NCI-H1092 treated with DMSO at 0.1 percent for 48 hours (cell line): ENCODE results near the gene UGT1A6.
"Not testable (repeated sequence)": the region's sequence is repeated elsewhere in the genome, so short reads cannot be mapped to it uniquely, and the experiment has no call there.

Experiments
- DNase-seq: peaks from one replicate; lab custom pipeline; 2025; lab: John Stamatoyannopoulos, UW

The UGT1A6 gene

GRCh38 chr2:233686928-233687327 is 5.8 kb upstream of the UGT1A6 start:
- no peak for DNase-seq

DNA sequence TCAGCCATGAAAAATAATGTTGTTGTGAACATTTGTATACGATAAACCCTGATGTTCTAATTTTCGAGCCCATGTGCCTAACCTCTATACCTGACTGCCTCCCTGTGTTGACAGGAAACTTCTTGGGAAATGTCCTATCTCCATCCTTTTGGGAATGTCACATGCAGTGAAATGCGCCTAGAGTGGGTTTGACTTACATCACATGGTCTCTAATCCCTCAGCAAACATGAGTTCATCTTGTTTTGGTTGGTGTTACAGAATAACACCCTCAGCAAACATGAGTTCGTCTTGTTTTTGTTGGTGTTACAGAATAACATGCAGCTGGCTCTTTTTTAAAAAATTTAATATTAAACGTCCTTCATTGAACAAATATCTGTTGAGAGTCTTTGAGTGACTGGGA is 4.3 kb upstream of the UGT1A6 start:
- no peak for DNase-seq

DNA sequence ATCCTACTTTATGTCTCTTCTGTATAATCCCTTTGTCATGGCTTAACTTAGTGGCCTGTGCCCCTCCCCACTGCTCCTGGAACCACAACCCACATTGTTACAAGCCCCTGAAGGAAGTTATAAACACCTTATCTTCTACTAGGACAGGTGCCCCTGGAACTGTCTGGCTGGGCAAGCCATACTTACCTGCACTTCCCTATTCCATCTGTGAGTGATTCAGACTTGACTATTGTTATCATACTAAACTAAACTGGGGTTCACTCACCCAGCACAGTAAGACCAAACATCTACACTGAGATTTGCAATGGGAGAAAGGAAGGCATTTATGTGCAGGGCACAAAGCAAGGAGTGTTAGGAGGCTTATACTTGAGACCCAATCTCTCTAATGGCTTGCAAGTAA is 3.7 kb upstream of the UGT1A6 start:
- DNase-seq: no peak

DNA sequence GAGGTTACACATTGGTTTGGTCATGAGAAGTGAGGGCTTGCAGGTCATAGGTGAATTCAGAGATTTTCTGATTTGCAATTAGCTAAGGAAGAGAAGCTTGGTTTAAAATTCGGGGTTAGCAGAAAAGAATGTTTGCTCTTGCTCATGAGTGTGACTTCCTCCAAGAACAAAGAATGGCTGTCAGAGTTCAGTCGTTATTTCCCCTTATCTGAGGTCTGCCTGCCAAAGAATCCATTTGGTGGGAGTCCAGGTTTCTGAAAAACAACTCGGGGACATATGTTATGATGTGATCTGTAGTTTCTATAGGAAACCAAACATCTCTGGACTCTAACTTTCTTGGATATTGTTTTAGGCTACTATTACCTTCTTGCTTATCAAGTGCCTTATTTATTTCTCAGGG is 3.2 kb upstream of the UGT1A6 start:
- no peak for DNase-seq

GRCh38 chr2:233690444-233690843 is 2.2 kb upstream of the UGT1A6 start:
- DNase-seq: no peak

DNA sequence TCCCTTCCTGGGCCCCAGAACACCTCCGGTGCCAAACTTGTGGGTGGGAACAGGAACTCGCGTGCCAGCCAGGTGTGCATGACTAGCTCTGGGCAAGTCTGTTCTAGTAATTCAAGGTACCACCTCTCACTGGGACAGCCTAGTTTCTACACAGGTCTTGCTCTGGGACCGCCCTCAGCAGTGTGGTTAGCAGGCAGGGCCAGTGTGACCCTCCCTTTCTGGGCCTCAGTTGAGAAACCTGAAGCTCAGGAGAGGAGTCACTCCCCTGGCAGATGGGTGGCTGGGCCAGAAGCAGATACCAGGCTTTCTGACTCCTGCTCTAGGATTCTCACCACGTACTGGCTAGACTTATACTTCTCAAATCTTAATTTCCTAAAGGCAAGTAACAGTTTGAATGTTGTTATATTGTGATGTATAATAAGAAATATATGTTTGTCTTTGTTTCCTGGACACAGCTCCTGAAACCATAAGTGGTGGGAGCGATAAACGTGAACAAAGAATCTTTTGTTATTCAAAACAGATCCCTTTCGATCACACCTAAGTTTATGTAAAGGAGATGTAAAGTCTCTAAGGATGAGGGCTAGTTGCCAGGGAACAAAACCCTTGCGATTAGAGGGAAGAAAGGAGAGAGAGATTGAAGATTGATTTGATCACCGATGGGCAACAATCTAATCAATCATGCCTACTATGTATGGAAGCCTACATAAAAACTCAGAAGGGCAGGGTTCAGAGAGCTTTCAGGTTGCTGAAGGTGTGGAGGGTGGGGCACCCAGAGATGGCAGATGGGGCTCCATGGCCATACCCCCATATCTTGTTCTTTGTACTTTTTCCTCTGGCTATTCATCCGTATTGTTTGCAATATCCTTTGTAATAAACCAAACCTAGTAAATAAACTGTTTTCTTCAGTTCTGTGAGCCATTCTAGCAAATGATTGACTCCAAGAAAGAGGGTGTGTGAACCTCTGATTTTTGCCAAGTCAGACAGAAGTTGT is 952 bp upstream of the UGT1A6 start:
- no peak for DNase-seq

GRCh38 chr2:233693963-233694362 is 1.3 kb downstream of the UGT1A6 start:
- no peak for DNase-seq

DNA sequence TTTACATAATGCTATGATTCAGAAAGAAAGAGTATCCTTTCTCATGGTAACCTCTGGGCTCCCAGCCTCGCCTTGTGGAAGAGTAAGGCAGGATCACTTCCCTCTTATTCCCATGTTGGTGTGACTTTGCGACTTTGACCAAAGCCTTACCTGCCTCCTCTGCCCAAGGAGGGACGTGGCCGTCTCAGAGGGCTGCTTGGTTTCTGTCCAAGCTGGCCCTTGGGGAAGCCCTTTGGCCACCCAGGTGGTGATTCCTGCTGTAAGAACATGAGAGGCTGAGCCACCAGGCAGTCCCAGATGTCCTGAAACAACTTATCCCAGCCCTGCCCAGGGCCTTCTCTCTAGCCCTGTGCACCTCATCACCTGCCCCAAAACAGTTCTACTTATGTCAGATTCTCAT is 6.0 kb downstream of the UGT1A6 start:
- no peak for DNase-seq

- no peak for DNase-seq
Observed at GRCh38 chr2:233699424-233700027, 6.8 kb downstream of the UGT1A6 start.

DNA sequence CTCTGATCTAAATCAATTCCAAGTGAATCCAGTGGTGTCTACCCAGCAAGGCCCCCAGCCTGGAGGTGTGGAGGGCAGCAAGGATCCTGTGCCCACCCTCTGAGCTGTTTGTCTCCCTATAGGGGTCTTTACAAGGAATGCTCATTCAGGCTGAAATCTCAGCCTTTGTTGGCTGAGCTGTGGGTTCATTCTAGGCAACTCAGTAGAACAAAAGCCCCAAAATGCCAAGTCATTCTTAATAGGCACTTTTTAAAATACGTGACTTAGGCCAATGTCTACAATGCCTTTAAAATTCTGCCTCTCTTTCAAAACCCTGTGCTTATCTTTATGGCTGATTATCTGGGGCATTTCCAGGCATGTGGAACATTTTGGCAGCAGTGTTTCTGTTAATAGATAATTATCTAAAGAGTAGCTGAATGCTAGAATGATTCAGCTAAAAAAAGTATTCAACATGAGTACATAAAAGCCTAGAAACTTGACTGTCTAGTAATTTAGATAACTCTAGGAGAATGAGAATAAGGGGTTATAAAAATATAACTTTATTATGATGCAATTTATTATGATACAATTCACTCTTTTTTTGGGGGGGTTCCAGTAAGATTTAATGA is 7.4 kb downstream of the UGT1A6 start:
- no peak for DNase-seq

DNA sequence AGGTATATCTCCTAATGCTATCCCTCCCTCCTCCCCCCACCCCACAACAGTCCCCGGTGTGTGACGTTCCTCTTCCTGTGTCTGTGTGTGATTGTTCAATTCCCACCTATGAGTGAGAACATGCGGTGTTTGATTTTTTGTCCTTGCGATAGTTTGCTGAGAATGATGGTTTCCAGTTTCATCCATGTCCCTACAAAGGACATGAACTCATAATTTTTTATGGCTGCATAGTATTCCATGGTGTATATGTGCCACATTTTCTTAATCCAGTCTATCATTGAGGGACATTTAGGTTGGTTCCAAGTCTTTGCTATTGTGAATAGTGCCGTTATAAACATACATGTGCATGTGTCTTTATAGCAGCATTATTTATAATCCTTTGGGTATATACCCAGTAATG is 8.2 kb downstream of the UGT1A6 start:
- not testable (repeated sequence) for DNase-seq

GRCh38 chr2:233702238-233702637 is 9.5 kb downstream of the UGT1A6 start:
- DNase-seq: no peak

DNA sequence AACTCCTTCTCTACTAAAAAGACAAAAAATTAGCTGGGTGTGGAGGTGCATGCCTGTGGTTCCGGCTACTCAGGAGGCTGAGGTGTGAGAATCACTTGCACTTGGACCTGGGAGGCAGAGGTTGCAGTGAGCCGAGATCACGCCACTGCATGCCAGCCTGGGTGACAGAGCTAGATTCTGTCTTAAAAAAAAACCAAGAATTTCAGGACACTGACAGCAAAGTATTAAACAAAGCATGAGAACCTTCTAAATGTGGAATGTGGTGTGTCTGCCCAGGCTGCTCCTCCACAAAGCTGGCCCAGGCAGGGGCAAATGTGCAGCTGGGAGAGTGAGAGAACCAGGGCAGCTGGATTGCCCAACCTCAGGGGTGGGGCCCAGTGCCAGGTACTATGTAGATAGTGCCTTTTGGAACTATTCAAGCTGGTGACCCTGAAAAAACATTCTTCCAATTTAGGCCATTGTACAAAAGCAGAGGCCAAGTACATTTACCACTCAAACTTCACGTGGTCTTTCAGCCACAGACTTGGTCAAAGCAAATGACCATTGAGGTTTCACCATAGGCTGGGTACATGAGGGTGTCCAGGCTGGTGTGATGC is 13.3 kb downstream of the UGT1A6 start:
- DNase-seq: no peak

DNA sequence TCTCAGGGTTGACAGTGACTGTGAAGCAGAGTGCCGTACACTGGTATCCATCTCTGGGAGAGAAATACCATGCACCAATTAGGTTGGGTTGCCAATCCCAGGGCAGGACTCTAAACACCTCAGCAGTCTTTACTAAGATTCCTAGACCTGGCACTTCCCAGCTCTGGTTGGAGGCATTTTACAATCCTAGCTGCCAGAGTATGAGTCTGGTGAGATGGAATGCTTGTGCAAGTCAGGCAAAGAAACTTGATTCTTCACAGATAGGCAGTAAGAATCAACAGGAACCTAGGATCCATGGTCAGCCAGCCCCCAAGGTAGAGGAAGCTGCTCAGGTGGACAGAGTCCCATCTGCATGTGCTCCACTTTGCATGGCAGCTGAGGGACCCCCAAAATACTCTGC is 14.0 kb downstream of the UGT1A6 start:
- DNase-seq: no peak

GRCh38 chr2:233707940-233708644 is 15.4 kb downstream of the UGT1A6 start:
- DNase-seq: no peak

DNA sequence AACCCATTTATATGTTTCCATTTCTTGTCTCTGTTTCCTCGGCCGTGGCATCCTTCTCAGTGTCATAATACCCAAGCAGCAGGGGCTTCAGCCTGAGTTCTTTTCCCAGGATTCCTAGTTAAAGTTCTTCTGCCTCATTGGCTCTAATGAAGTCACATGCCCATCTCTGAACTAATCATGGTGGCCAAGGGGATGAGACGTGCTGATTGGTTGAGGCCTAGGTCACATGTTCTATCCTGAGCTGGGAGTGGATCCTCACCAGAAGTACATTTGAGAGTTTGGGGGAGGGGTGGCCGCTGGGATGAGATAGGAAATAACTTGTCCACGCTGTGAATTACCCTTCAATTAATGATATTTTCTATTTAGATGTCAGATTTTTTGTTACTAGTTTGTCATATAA is 16.3 kb downstream of the UGT1A6 start:
- DNase-seq: no peak

GRCh38 chr2:233711312-233712008 is 18.8 kb downstream of the UGT1A6 start:
- DNase-seq: peak; percentile 52

GRCh38 chr2:233712611-233713261 is 20.0 kb downstream of the UGT1A6 start, which contains the start of gene UGT1A5:
UGT1A5 (plus strand) TSS chr2:233712907; CDS start chr2:233712992, 85 bp downstream.
- no peak for DNase-seq

DNA sequence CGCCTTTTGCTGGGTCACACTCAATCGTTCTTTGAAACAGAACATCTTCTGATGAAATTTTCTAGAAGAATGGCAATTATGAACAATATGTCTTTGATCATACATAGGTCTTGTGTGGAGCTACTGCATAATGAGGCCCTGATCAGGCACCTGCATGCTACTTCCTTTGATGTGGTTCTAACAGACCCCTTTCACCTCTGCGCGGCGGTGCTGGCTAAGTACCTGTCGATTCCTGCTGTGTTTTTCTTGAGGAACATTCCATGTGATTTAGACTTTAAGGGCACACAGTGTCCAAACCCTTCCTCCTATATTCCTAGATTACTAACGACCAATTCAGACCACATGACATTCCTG is 20.5 kb downstream of the UGT1A6 start:
- no peak for DNase-seq

GRCh38 chr2:233714121-233714520 is 21.4 kb downstream of the UGT1A6 start:
- DNase-seq: no peak

GRCh38 chr2:233718552-233718951 is 25.9 kb downstream of the UGT1A6 start, which contains the start of gene UGT1A4:
UGT1A4 (plus strand) TSS chr2:233718736; CDS start chr2:233718821, 85 bp downstream.
- no peak for DNase-seq
